IMR-90 (cell line): ENCODE data around the gene PRKAR1A. TPM values are rescaled to one million over a fixed set of nuclear protein-coding genes. Genes with fewer than 3 reads are reported as not detected.

Experiments used
- ATAC-seq: fragments of 200-7000 bp; cut with Tn5 transposase; 2 replicates; pipeline ENCODE4 v1.9.1; 2020; ENCODE audit warnings: low read depth, mild to moderate bottlenecking, moderate library complexity
- BruUV-seq: library from RNA; stranded (reverse); fragments of 400-500 nt; replicated peaks from 2 replicates; lab custom pipeline; 2021; lab: Mats Ljungman, UMichigan
- CTCF ChIA-PET: fragments of 300-600 bp; formaldehyde crosslinking; extraction: SDS; loops from one replicate; lab custom pipeline; 2021; ENCODE audit warnings: antibody characterized with exemption; lab: Yijun Ruan, JAX
- POLR2A ChIA-PET: fragments of 300-600 bp; sonication (Branson Sonifier 250); formaldehyde crosslinking; loops from one replicate; lab custom pipeline; 2022; ENCODE audit warnings: antibody characterized with exemption; ENCODE audit not compliant: unreplicated experiment; lab: Charles Lee
- DNase-seq: peaks from one replicate; pipeline ENCODE4 v3.0.0; 2013
- H2AFZ ChIP-seq: replicated peaks from 2 replicates; pipeline ENCODE3; 2013; ENCODE audit warnings: low read length, mild to moderate bottlenecking; ENCODE audit not compliant: poor library complexity
- H2AK5ac ChIP-seq: 2 replicates; pipeline ENCODE4 v1.6.1; 2013; ENCODE audit warnings: low read depth, low read length, inconsistent platforms
- H2AK9ac ChIP-seq: replicated peaks from 2 replicates; pipeline ENCODE3; 2013; ENCODE audit warnings: mild to moderate bottlenecking, low read depth, low read length, moderate library complexity; ENCODE audit not compliant: poor library complexity
- H2BK120ac ChIP-seq: 2 replicates; pipeline ENCODE4 v1.6.1; 2013; ENCODE audit warnings: low read depth, low read length, inconsistent platforms
- H2BK15ac ChIP-seq: 3 replicates; pipeline ENCODE4 v1.6.1; 2013; ENCODE audit warnings: low read depth, low read length, inconsistent platforms
- H2BK20ac ChIP-seq: 2 replicates; pipeline ENCODE4 v1.6.1; 2013; ENCODE audit warnings: low read depth, mild to moderate bottlenecking, inconsistent platforms, low read length, moderate library complexity
- H2BK5ac ChIP-seq: 2 replicates; pipeline ENCODE4 v1.6.1; 2013; ENCODE audit warnings: mild to moderate bottlenecking, low read depth, low read length, inconsistent platforms; ENCODE audit not compliant: poor library complexity, severe bottlenecking
- H3K14ac ChIP-seq: replicated peaks from 2 replicates; pipeline ENCODE4 v1.6.1; 2013; ENCODE audit warnings: low read depth, low read length, inconsistent platforms
- H3K18ac ChIP-seq: 2 replicates; pipeline ENCODE4 v1.6.1; 2013; ENCODE audit warnings: low read depth, low read length, control low read depth
- H3K23ac ChIP-seq: 2 replicates; pipeline ENCODE4 v1.6.1; 2013; ENCODE audit warnings: low read depth, low read length, inconsistent platforms
- H3K27ac ChIP-seq: 2 replicates; pipeline ENCODE4 v1.5.1; 2013; ENCODE audit warnings: mild to moderate bottlenecking, control low read depth, low read length; ENCODE audit not compliant: insufficient read depth
- H3K27me3 ChIP-seq: 2 replicates; pipeline ENCODE4 v1.6.1; 2013; ENCODE audit warnings: low read length; ENCODE audit not compliant: control insufficient read depth, insufficient read depth
- H3K36me3 ChIP-seq: 2 replicates; pipeline ENCODE4 v1.6.1; 2013; ENCODE audit warnings: low read length, mixed read lengths; ENCODE audit not compliant: control insufficient read depth, insufficient read depth
- H3K4ac ChIP-seq: 2 replicates; pipeline ENCODE4 v1.6.1; 2013; ENCODE audit warnings: low read depth, low read length, inconsistent platforms
- H3K4me1 ChIP-seq: 2 replicates; pipeline ENCODE4 v1.6.1; 2013; ENCODE audit warnings: low read length, mixed read lengths; ENCODE audit not compliant: control insufficient read depth, insufficient read depth
- H3K4me2 ChIP-seq: 2 replicates; pipeline ENCODE4 v1.6.1; 2013; ENCODE audit warnings: low read depth, mild to moderate bottlenecking, control low read depth, low read length, moderate library complexity
- H3K4me3 ChIP-seq: 2 replicates; pipeline ENCODE4 v1.5.1; 2013; ENCODE audit warnings: low read depth, mild to moderate bottlenecking, control low read depth, low read length, moderate library complexity; ENCODE audit not compliant: insufficient read depth
- H3K56ac ChIP-seq: 2 replicates; pipeline ENCODE4 v1.6.1; 2013; ENCODE audit warnings: low read length, inconsistent platforms; ENCODE audit not compliant: insufficient read depth; ENCODE audit errors: extremely low read depth
- H3K79me1 ChIP-seq, 2 experiments: 2 replicates each; pipeline ENCODE4 v1.6.1; 2013; ENCODE audit warnings: low read length in 2 of 2, inconsistent platforms in 1 of 2, low read depth in 1 of 2
- H3K9ac ChIP-seq: 2 replicates; pipeline ENCODE4 v1.6.1; 2013; ENCODE audit warnings: low read depth, low read length, control low read depth
- H3K9me1 ChIP-seq: 2 replicates; pipeline ENCODE4 v1.6.1; 2013; ENCODE audit warnings: low read length, inconsistent platforms; ENCODE audit not compliant: insufficient read depth
- H3K9me3 ChIP-seq: 2 replicates; pipeline ENCODE4 v1.6.1; 2013; ENCODE audit warnings: low read length; ENCODE audit not compliant: control insufficient read depth, insufficient read depth
- H4K20me1 ChIP-seq: 2 replicates; pipeline ENCODE4 v1.6.1; 2013; ENCODE audit warnings: low read length, inconsistent platforms; ENCODE audit not compliant: insufficient read depth
- H4K5ac ChIP-seq: 2 replicates; pipeline ENCODE4 v1.6.1; 2013; ENCODE audit warnings: mild to moderate bottlenecking, low read depth, low read length, control low read depth
- H4K8ac ChIP-seq, 2 experiments: 2 replicates each; pipeline ENCODE4 v1.6.1; 2013; ENCODE audit warnings: low read depth in 2 of 2, low read length in 2 of 2, control low read depth in 1 of 2, inconsistent platforms in 1 of 2
- H4K91ac ChIP-seq: 2 replicates; pipeline ENCODE4 v1.6.1; 2013; ENCODE audit warnings: low read depth, low read length, inconsistent platforms; ENCODE audit not compliant: insufficient read depth
- CTCF ChIP-seq: conservative IDR thresholded peaks from 2 replicates; pipeline ENCODE4 v1.5.1; 2012; ENCODE audit warnings: mild to moderate bottlenecking, low read depth, low read length, improper control_type of control experiment
- ELK1 ChIP-seq: fragments of 150-350 bp; IDR thresholded peaks from 2 replicates; pipeline ENCODE4 v1.6.1; 2016; ENCODE audit warnings: low read depth, mild to moderate bottlenecking, low read length, moderate library complexity, borderline replicate concordance
- MAFK ChIP-seq: IDR thresholded peaks from 2 replicates; pipeline ENCODE4 v1.6.1; 2012; ENCODE audit warnings: low read depth, low read length, improper control_type of control experiment
- MAZ ChIP-seq: IDR thresholded peaks from 2 replicates; pipeline ENCODE4 v1.6.1; 2012; ENCODE audit warnings: low read depth, mild to moderate bottlenecking, low read length, improper control_type of control experiment, moderate library complexity, borderline replicate concordance
- RAD21 ChIP-seq: IDR thresholded peaks from 2 replicates; pipeline ENCODE4 v1.6.1; 2012; ENCODE audit warnings: low read length, improper control_type of control experiment
- SMC3 ChIP-seq: fragments of 150-350 bp; IDR thresholded peaks from 2 replicates; pipeline ENCODE4 v1.6.1; 2016; ENCODE audit warnings: low read depth, mild to moderate bottlenecking, antibody characterized with exemption, low read length, moderate library complexity
- USF2 ChIP-seq: fragments of 150-350 bp; IDR thresholded peaks from 2 replicates; pipeline ENCODE4 v1.6.1; 2017; ENCODE audit warnings: mild to moderate bottlenecking, antibody characterized with exemption, low read length, low read depth
- WGBS, 2 experiments: methylation state at CpG; one replicate each; pipeline versions ENCODE4 v1.1.5 to v1.1.7; 2013; ENCODE audit warnings: missing lambda C conversion rate in 2 of 2; ENCODE audit not compliant: insufficient read length in 1 of 2; ENCODE audit errors: extremely low coverage in 2 of 2; 5-methylcytosine and 5-hydroxymethylcytosine counted together
- dilution Hi-C: fragments of 300-500 bp; cut with HindIII; formaldehyde crosslinking; loops from one replicate; pipeline ENCODE4 v1.14.3; 2018; ENCODE audit warnings: low sequenced_read_pairs; ENCODE audit not compliant: unreplicated experiment
- in situ Hi-C: fragments of 300-500 bp; cut with MboI; formaldehyde crosslinking; loops from 3 replicates; pipeline ENCODE4 v1.14.3; 2019; ENCODE audit warnings: low sequenced_read_pairs, inconsistent platforms, mixed read lengths
- intact Hi-C: fragments of 100-400 bp; cut with micrococcal nuclease; formaldehyde crosslinking; loops from 2 replicates; pipeline ENCODE4 v1.10.0; 2022
- polyA plus RNA-seq, 3 experiments: library from polyadenylated mRNA; depleted of rRNA; stranded (reverse); fragments of >200 nt; gene quantifications; 2 replicates each; pipeline ENCODE4 v1.2.3, GENCODE V29; 2012; ENCODE audit warnings: low replicate concordance in 1 of 3
- total RNA-seq: library from RNA; depleted of rRNA; stranded (reverse); fragments of >200 nt; gene quantifications from 2 replicates; pipeline ENCODE4 v1.2.3, GENCODE V29; 2012

PRKAR1A gene
- total and polyA plus RNA-seq, 2 of the 4 experiments (the other 2 are of a cell fraction): 145 to 256 TPM

- Histone ChIP-seq H4K8ac (no peak overlapping the region), H3K4me3 (no peak overlapping the region), H3K9me1 (no peaks in the 10 kb centered on the region), H4K20me1 (no peaks in the 10 kb centered on the region), H2BK15ac (no peak overlapping the region), H3K4me1 (no peaks in the 10 kb centered on the region), H3K56ac (no peak overlapping the region), H3K18ac (no peak overlapping the region), H3K23ac (no peak overlapping the region), H3K27me3 (peaks cover 25% of the 10 kb centered on the region), H4K5ac (no peak overlapping the region), H2AFZ (no peak overlapping the region), H3K9me3 (no peaks in the 10 kb centered on the region), H4K91ac (no peak overlapping the region), H2BK20ac (no peak overlapping the region), H2BK5ac (no peak overlapping the region), H3K36me3 (no peaks in the 10 kb centered on the region), H3K9ac (no peak overlapping the region), H2BK120ac (no peak overlapping the region), H3K79me1 (no peaks in the 10 kb centered on the region), H3K4ac (no peak overlapping the region), H3K14ac (no peak overlapping the region), H3K4me2 (no peak overlapping the region), H2AK5ac (no peak overlapping the region), H3K27ac (no peak overlapping the region), H2AK9ac (no peak overlapping the region)
- no TSS peak for BruUV-seq
- ATAC-seq (no peak), DNase-seq (no peak)
- 100% methylated on average over 3 of the region's 4 CpGs; no CpG with 5 or more reads in 1 of the 2 experiments for WGBS, 2 experiments
- TF ChIP-seq RAD21: no peak
- no peak for TF ChIP-seq USF2
- no peak for TF ChIP-seq MAZ
- no peak for TF ChIP-seq CTCF
- TF ChIP-seq MAFK: no peak
- no peak for TF ChIP-seq SMC3
- no peak for TF ChIP-seq ELK1
- POLR2A ChIA-PET: no interaction called here
- CTCF ChIA-PET: no interaction called here
- dilution Hi-C loops (no loop called here), in situ Hi-C loops (no loop called here), intact Hi-C loops (no loop called here)
Measured at GRCh38 chr17:68489919-68490318, 22.3 kb upstream of the PRKAR1A start.
